GM23338 (cell line): ENCODE results near the gene CHST11. TPM values are rescaled to one million over a fixed set of nuclear protein-coding genes. Genes with fewer than 3 reads are reported as not detected.

Source experiments
- ATAC-seq: fragments of 200-7000 bp; cut with Tn5 transposase; 3 replicates; pipeline ENCODE4 v1.9.1; 2020
- DNase-seq: peaks from one replicate; pipeline ENCODE4 v3.0.0-alpha.2; 2015; ENCODE audit warnings: low spot score
- H2AFZ ChIP-seq: fragments of 200-600 bp; sonication (generic); 2 replicates; pipeline ENCODE4 v1.8.0; 2016; ENCODE audit warnings: antibody characterized with exemption, mild to moderate bottlenecking, moderate library complexity
- H3F3A ChIP-seq: fragments of 200-600 bp; sonication (generic); replicated peaks from 2 replicates; pipeline ENCODE4 v1.8.0; 2017; ENCODE audit warnings: antibody characterized with exemption, mixed run types, low read depth
- H3K27ac ChIP-seq: fragments of 200-600 bp; sonication (generic); 2 replicates; pipeline ENCODE4 v1.6.1; 2016; ENCODE audit warnings: low read depth
- H3K27me3 ChIP-seq: fragments of 200-600 bp; sonication (generic); 2 replicates; pipeline ENCODE4 v1.8.0; 2016; ENCODE audit warnings: mild to moderate bottlenecking, mixed run types, moderate library complexity; ENCODE audit not compliant: insufficient read depth
- H3K36me3 ChIP-seq: fragments of 200-600 bp; sonication (generic); 2 replicates; pipeline ENCODE4 v1.8.0; 2016; ENCODE audit warnings: mild to moderate bottlenecking; ENCODE audit not compliant: insufficient read depth
- H3K4me1 ChIP-seq: fragments of 200-600 bp; sonication (generic); 2 replicates; pipeline ENCODE4 v1.8.0; 2016; ENCODE audit warnings: mild to moderate bottlenecking, moderate library complexity; ENCODE audit not compliant: insufficient read depth
- H3K4me2 ChIP-seq: fragments of 200-600 bp; sonication (generic); 2 replicates; pipeline ENCODE4 v1.7.1; 2017; ENCODE audit warnings: mixed run types
- H3K4me3 ChIP-seq: fragments of 200-600 bp; sonication (generic); 2 replicates; pipeline ENCODE4 v1.6.1; 2016; ENCODE audit warnings: mixed run types
- H3K79me2 ChIP-seq: fragments of 200-600 bp; sonication (generic); replicated peaks from 2 replicates; pipeline ENCODE4 v1.8.0; 2017; ENCODE audit warnings: mild to moderate bottlenecking; ENCODE audit not compliant: insufficient read depth
- H3K9me2 ChIP-seq: fragments of 200-600 bp; sonication (generic); 2 replicates; pipeline ENCODE4 v1.8.0; 2017; ENCODE audit not compliant: insufficient read depth
- H4K20me1 ChIP-seq: fragments of 200-600 bp; sonication (generic); replicated peaks from 2 replicates; pipeline ENCODE4 v1.8.0; 2017; ENCODE audit warnings: mild to moderate bottlenecking; ENCODE audit not compliant: insufficient read depth
- H3K27ac Mint-ChIP-seq: 2 replicates; pipeline ENCODE4 v1.8.0; 2020; ENCODE audit warnings: inconsistent platforms, mild to moderate bottlenecking, moderate library complexity, mixed read lengths
- H3K27me3 Mint-ChIP-seq: 3 replicates; pipeline ENCODE4 v1.8.0; 2022; ENCODE audit warnings: low read depth, mild to moderate bottlenecking, moderate library complexity, mixed read lengths, inconsistent platforms; ENCODE audit not compliant: insufficient read depth, poor library complexity
- H3K36me3 Mint-ChIP-seq: 3 replicates; pipeline ENCODE4 v1.8.0; 2021; ENCODE audit warnings: low read depth, mild to moderate bottlenecking, inconsistent platforms, moderate library complexity, mixed read lengths
- H3K4me1 Mint-ChIP-seq: 3 replicates; pipeline ENCODE4 v1.8.0; 2020; ENCODE audit warnings: mild to moderate bottlenecking, inconsistent platforms, mixed read lengths
- H3K4me3 Mint-ChIP-seq: 3 replicates; pipeline ENCODE4 v1.8.0; 2021; ENCODE audit warnings: moderate library complexity, mild to moderate bottlenecking, inconsistent platforms, mixed read lengths
- H3K9me3 Mint-ChIP-seq: 3 replicates; pipeline ENCODE4 v1.8.0; 2020; ENCODE audit warnings: moderate library complexity, mild to moderate bottlenecking, inconsistent platforms, mixed read lengths
- CREB1 ChIP-seq: fragments of 250-450 bp; sonication (Bioruptor Pico); IDR thresholded peaks from 2 replicates; pipeline ENCODE4 v1.5.0; 2020; ENCODE audit warnings: low read depth, mild to moderate bottlenecking, moderate library complexity
- EZH2 ChIP-seq: fragments of 200-600 bp; sonication (generic); IDR thresholded peaks from one replicate; pipeline ENCODE4 v1.8.0; 2017; ENCODE audit warnings: antibody characterized with exemption, mild to moderate bottlenecking, low read depth; ENCODE audit not compliant: unreplicated experiment
- EZH2phosphoT487 ChIP-seq: fragments of 200-600 bp; sonication (generic); IDR thresholded peaks from one replicate; pipeline ENCODE4 v1.8.1; 2018; ENCODE audit warnings: antibody characterized with exemption; ENCODE audit not compliant: unreplicated experiment
- JUNB ChIP-seq: IDR thresholded peaks from one replicate; pipeline ENCODE4 v1.6.1; 2016; ENCODE audit warnings: antibody characterized with exemption; ENCODE audit not compliant: unreplicated experiment
- NANOG ChIP-seq: IDR thresholded peaks from 2 replicates; pipeline ENCODE4 v1.6.1; 2016; ENCODE audit warnings: antibody characterized with exemption, borderline replicate concordance
- POLR2AphosphoS5 ChIP-seq: IDR thresholded peaks from 2 replicates; pipeline ENCODE4 v1.6.1; 2016; ENCODE audit warnings: antibody characterized with exemption, low read depth
- STAT1 ChIP-seq: IDR thresholded peaks from one replicate; pipeline ENCODE4 v1.6.1; 2016; ENCODE audit warnings: antibody characterized with exemption; ENCODE audit not compliant: unreplicated experiment
- ZNF114 ChIP-seq: fragments of 250-450 bp; sonication (Bioruptor Pico); IDR thresholded peaks from 2 replicates; pipeline ENCODE4 v1.5.0; 2020; ENCODE audit warnings: mild to moderate bottlenecking, moderate library complexity
- ZNF331 ChIP-seq: fragments of 250-450 bp; sonication (Bioruptor Pico); IDR thresholded peaks from 2 replicates; pipeline ENCODE4 v1.5.0; 2020; ENCODE audit warnings: low read depth, mild to moderate bottlenecking, moderate library complexity
- polyA plus RNA-seq: library from polyadenylated mRNA; unstranded; fragments of >200 nt; fragmentation: Nextera tagmentation; extraction: Ambion mirVana; gene quantifications from 2 replicates; pipeline ENCODE4 v1.2.1, GENCODE V29; 2016
- total RNA-seq: library from RNA; depleted of rRNA; stranded (reverse); fragments of >200 nt; shearing (Covaris generic); gene quantifications from 2 replicates; pipeline ENCODE4 v1.2.3, GENCODE V29; 2014
- TF ChIP-seq, protein P1 (sequence below): IDR thresholded peaks from one replicate; pipeline ENCODE4 v1.6.1; 2018; ENCODE audit warnings: antibody characterized with exemption; ENCODE audit not compliant: unreplicated experiment
- TF ChIP-seq, protein P2 (sequence below): IDR thresholded peaks from 2 replicates; pipeline ENCODE4 v1.6.1; 2016; ENCODE audit warnings: antibody characterized with exemption
- TF ChIP-seq, protein P3 (sequence below), 2 experiments: fragments of 200-600 bp in 1 of 2; sonication (generic) in 1 of 2; conservative IDR thresholded peaks; 2 replicates each; pipeline versions ENCODE4 v1.5.1 to v1.6.1; 2016 to 2017; ENCODE audit warnings: antibody characterized with exemption in 2 of 2, low read depth in 2 of 2, mild to moderate bottlenecking in 2 of 2, moderate library complexity in 1 of 2

Gene CHST11
- total and polyA plus RNA-seq, 2 experiments from 2014 or later, result 7.7 to 25.7 TPM

- H3K27me3 Mint-ChIP-seq, result no peaks in the 10 kb centered on the region
Measured at GRCh38 chr12:104590022-104590421, 133.3 kb downstream of the CHST11 start.

DNA sequence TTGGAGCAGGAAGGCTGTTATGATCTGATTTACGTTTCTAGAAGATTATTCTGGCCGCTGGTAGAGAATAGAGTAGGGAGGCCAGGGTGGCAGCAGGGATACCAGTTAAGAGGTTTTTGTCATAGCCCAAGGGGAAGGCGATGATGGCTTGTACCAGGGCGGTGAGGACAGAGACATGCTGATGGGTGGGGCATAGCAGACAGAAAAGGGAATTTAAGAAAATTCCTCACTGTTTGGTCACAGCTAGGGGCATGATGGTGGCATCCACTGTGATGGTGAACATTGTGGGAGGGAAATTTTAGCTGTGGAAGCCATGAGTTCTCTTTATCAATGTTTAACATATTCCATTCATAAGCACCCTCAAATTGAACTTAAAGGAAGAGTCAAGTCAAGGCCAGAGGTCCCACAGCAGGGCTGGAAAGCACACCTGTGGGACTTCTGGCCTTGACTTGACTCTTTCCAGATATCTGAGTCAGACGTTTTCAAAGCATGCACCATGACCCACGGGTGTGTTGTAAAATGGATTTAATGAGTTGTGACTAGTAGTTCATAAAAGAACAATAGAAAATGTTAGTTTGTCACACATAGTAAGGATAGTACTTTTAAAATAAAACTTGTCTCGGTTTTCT lies 134.6 kb downstream of the CHST11 start:
- Mint-ChIP-seq H3K9me3 (no peaks in the 10 kb centered on the region; the same call in 2 of the 3 replicates), H3K27me3 (no peaks in the 10 kb centered on the region), H3K27ac (no peak overlapping the region), H3K4me3 (no peak overlapping the region), H3K36me3 (no peaks in the 10 kb centered on the region), H3K4me1 (peaks cover 8% of the 10 kb centered on the region; the same call in 2 of the 3 replicates)
- Histone ChIP-seq H3K4me1 (0 out of 2 replicates have a peak, but pooled peaks cover under 1% of the 10 kb centered on the region), H3K4me3 (no peak overlapping the region), H3K27me3 (no peaks in the 10 kb centered on the region), H3K9me2 (no peaks in the 10 kb centered on the region; the same call in 1 of the 2 replicates), H3F3A (no peaks in the 10 kb centered on the region), H3K79me2 (no peaks in the 10 kb centered on the region), H2AFZ (no peak overlapping the region), H3K27ac (no peak overlapping the region), H3K4me2 (no peak overlapping the region), H3K36me3 (no peaks in the 10 kb centered on the region), H4K20me1 (no peaks in the 10 kb centered on the region; the same call in none of the 2 replicates)
- no peak for DNase-seq
- no peak for ATAC-seq
- TF ChIP-seq STAT1, result no peak
- TF ChIP-seq, protein P1, sequence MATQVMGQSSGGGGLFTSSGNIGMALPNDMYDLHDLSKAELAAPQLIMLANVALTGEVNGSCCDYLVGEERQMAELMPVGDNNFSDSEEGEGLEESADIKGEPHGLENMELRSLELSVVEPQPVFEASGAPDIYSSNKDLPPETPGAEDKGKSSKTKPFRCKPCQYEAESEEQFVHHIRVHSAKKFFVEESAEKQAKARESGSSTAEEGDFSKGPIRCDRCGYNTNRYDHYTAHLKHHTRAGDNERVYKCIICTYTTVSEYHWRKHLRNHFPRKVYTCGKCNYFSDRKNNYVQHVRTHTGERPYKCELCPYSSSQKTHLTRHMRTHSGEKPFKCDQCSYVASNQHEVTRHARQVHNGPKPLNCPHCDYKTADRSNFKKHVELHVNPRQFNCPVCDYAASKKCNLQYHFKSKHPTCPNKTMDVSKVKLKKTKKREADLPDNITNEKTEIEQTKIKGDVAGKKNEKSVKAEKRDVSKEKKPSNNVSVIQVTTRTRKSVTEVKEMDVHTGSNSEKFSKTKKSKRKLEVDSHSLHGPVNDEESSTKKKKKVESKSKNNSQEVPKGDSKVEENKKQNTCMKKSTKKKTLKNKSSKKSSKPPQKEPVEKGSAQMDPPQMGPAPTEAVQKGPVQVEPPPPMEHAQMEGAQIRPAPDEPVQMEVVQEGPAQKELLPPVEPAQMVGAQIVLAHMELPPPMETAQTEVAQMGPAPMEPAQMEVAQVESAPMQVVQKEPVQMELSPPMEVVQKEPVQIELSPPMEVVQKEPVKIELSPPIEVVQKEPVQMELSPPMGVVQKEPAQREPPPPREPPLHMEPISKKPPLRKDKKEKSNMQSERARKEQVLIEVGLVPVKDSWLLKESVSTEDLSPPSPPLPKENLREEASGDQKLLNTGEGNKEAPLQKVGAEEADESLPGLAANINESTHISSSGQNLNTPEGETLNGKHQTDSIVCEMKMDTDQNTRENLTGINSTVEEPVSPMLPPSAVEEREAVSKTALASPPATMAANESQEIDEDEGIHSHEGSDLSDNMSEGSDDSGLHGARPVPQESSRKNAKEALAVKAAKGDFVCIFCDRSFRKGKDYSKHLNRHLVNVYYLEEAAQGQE, result no peak
- no peak for TF ChIP-seq NANOG
- TF ChIP-seq ZNF331 (CRISPR knock-in tag), result no peak
- TF ChIP-seq EZH2phosphoT487, result no peak
- no peak for TF ChIP-seq CREB1 (CRISPR knock-in tag)
- no peak for TF ChIP-seq POLR2AphosphoS5
- TF ChIP-seq, protein P2, sequence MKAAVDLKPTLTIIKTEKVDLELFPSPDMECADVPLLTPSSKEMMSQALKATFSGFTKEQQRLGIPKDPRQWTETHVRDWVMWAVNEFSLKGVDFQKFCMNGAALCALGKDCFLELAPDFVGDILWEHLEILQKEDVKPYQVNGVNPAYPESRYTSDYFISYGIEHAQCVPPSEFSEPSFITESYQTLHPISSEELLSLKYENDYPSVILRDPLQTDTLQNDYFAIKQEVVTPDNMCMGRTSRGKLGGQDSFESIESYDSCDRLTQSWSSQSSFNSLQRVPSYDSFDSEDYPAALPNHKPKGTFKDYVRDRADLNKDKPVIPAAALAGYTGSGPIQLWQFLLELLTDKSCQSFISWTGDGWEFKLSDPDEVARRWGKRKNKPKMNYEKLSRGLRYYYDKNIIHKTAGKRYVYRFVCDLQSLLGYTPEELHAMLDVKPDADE, result no peak
- TF ChIP-seq JUNB, result no peak
- TF ChIP-seq EZH2, result no peak
- TF ChIP-seq ZNF114 (CRISPR knock-in tag), result no peak

More at GRCh38 chr12:104590022-104590421, 133.3 kb downstream of the CHST11 start:
- Mint-ChIP-seq H3K4me1 (peaks cover 10% of the 10 kb centered on the region; the same call in 2 of the 3 replicates), H3K9me3 (no peaks in the 10 kb centered on the region; the same call in 2 of the 3 replicates), H3K4me3 (no peak overlapping the region), H3K27ac (no peak overlapping the region), H3K36me3 (no peaks in the 10 kb centered on the region)
- Histone ChIP-seq H2AFZ (no peak overlapping the region), H3K79me2 (no peaks in the 10 kb centered on the region), H3K9me2 (no peaks in the 10 kb centered on the region; the same call in 1 of the 2 replicates), H4K20me1 (peaks cover 2% of the 10 kb centered on the region; the same call in 1 of the 2 replicates), H3K27me3 (no peaks in the 10 kb centered on the region), H3K4me2 (no peak overlapping the region), H3K4me3 (no peak overlapping the region), H3K4me1 (0 out of 2 replicates have a peak, but pooled peaks cover 3% of the 10 kb centered on the region), H3K27ac (no peak overlapping the region), H3F3A (no peaks in the 10 kb centered on the region), H3K36me3 (no peaks in the 10 kb centered on the region)
- ATAC-seq (no peak), DNase-seq (no peak)
- TF ChIP-seq, protein P2, result no peak
- TF ChIP-seq, protein P3, sequence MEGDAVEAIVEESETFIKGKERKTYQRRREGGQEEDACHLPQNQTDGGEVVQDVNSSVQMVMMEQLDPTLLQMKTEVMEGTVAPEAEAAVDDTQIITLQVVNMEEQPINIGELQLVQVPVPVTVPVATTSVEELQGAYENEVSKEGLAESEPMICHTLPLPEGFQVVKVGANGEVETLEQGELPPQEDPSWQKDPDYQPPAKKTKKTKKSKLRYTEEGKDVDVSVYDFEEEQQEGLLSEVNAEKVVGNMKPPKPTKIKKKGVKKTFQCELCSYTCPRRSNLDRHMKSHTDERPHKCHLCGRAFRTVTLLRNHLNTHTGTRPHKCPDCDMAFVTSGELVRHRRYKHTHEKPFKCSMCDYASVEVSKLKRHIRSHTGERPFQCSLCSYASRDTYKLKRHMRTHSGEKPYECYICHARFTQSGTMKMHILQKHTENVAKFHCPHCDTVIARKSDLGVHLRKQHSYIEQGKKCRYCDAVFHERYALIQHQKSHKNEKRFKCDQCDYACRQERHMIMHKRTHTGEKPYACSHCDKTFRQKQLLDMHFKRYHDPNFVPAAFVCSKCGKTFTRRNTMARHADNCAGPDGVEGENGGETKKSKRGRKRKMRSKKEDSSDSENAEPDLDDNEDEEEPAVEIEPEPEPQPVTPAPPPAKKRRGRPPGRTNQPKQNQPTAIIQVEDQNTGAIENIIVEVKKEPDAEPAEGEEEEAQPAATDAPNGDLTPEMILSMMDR (conservative IDR thresholded peaks at IDR 0.05; ENCODE audit: low read depth in 2 of 2), result no peak
- TF ChIP-seq STAT1, result no peak
- TF ChIP-seq NANOG, result no peak
- no peak for TF ChIP-seq ZNF114 (CRISPR knock-in tag)
